Uterus (tissue), 4 donors: Measurements from ENCODE around the gene MRM1. TPM values are rescaled to one million over a fixed set of nuclear protein-coding genes. Genes with fewer than 3 reads are reported as not detected.
A peak's percentile ranks its signal among the peaks of the same experiment; 100 is the strongest.

Source experiments
- DNase-seq, 2 donors: peaks; one replicate each; pipeline ENCODE4 v3.0.0-alpha.2; 2019 to 2020
- H3K27ac ChIP-seq, 2 donors: fragments of 200-600 bp; sonication (generic); 1 replicate in 1 of 2; 2 replicates in 1 of 2; pipeline ENCODE4 v1.5.1; 2016 to 2018
- H3K27me3 ChIP-seq, 2 donors: fragments of 200-600 bp; sonication (generic); one replicate each; pipeline ENCODE4 v1.5.1; 2018 to 2019; ENCODE audit warnings: control low read depth in 1 of 2
- H3K36me3 ChIP-seq, 2 donors: fragments of 200-600 bp; sonication (generic); one replicate each; pipeline ENCODE4 v1.5.1; 2019; ENCODE audit warnings: control low read depth in 1 of 2
- H3K4me1 ChIP-seq, 2 donors: fragments of 200-600 bp; sonication (generic); one replicate each; pipeline ENCODE4 v1.5.1; 2018 to 2019; ENCODE audit warnings: control low read depth in 1 of 2
- H3K4me3 ChIP-seq, 2 donors: fragments of 200-600 bp; sonication (generic); 1 replicate in 1 of 2; 2 replicates in 1 of 2; pipeline ENCODE4 v1.5.1; 2018 to 2019; ENCODE audit warnings: mild to moderate bottlenecking in 1 of 2
- H3K9me3 ChIP-seq, 2 donors: fragments of 200-600 bp; sonication (generic); one replicate each; pipeline ENCODE4 v1.5.1; 2019; ENCODE audit warnings: control low read depth in 1 of 2
- CTCF ChIP-seq, 4 experiments: fragments of 200-600 bp in 2 of 4; fragments of 450-650 bp in 2 of 4; sonication (generic) in 2 of 4; IDR thresholded peaks; one replicate each; pipeline ENCODE4 v1.5.1; 2016 to 2019; ENCODE audit warnings: antibody characterized with exemption in 4 of 4, mild to moderate bottlenecking in 2 of 4, moderate library complexity in 1 of 4
- POLR2A ChIP-seq, 2 donors: fragments of 450-650 bp; IDR thresholded peaks; one replicate each; pipeline ENCODE4 v1.6.1; 2016; ENCODE audit warnings: antibody characterized with exemption in 2 of 2, mild to moderate bottlenecking in 1 of 2, moderate library complexity in 1 of 2
- intact Hi-C: fragments of 100-400 bp; cut with DNase I; formaldehyde crosslinking; loops from one replicate; pipeline ENCODE4 v1.15.1; 2023; ENCODE audit warnings: low total_unique reads
- total RNA-seq, 4 donors: library from RNA; depleted of rRNA in 3 of 4; stranded (reverse); fragments of >200 nt in 3 of 4; gene quantifications; one replicate each; pipeline versions ENCODE4 v1.1.0 to v1.2.4, GENCODE V29; 2014 to 2023
- donor health status: DM: yes; HTN: yes; CAD: no.

Gene MRM1
- total RNA-seq, result 1 to 10 TPM in 3 of 4 donors, not detected in 1; 3.7 to 8.5 (median 4.6) TPM

DNA sequence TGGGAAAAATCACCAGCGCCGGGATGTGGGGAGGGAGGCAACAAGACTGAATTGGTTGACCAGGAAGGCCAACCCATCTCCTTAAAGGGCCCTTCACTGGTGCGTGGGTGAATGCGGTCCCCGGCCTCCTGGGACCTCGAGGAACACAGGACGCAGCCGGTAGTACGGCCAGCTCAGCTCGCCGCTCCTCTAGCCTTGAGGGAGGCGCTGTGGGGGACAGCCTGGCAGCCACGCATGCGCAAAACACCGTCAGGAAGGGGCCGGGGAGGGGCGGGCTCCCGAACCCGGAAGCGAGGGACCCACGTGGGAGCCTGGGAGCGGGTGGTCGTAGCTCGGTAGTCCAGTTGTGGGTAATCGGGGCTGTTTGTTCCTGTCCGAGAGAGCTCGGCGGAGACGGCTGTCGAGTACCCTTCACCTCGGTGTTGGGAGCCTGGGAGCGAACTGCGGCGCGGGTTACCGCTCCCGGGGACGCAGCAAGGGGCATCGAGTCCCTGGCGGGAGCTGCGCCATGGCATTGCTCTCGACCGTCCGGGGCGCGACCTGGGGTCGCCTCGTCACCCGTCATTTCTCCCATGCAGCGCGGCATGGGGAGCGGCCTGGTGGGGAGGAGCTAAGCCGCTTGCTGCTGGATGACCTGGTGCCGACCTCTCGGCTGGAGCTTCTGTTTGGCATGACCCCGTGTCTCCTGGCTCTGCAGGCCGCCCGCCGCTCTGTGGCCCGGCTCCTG, at the start of gene MRM1:
TSS of gene MRM1 (plus strand) at position 281 of the 727 bp plus-strand sequence. CDS start at position 509, 228 bp downstream.
- H3K27me3 ChIP-seq, result no peaks in the 10 kb centered on the region
- H3K4me1 ChIP-seq, result peaks cover 0 to 8% of the 10 kb centered on the region in 2 donors
- peak within 1 kb of the TSS; percentile 69 to 77 for H3K27ac ChIP-seq
- peak; percentile 90 to 92 for DNase-seq
- intact Hi-C loops, result loop anchor here (10.0 kb wide), 1 partner anchor 443 kb away; no protein-coding TSS in a partner anchor
- TF ChIP-seq CTCF (IDR thresholded peaks at IDR 0.05) (peak in 2 of 4 experiments; percentile 23 to 50), POLR2A (IDR thresholded peaks at IDR 0.05) (peak; percentile 50 to 61)
- H3K4me3 ChIP-seq, result peak within 1 kb of the TSS; percentile 70 to 84
- H3K9me3 ChIP-seq, result no peaks in the 10 kb centered on the region
- no peaks in the 10 kb centered on the region for H3K36me3 ChIP-seq

DNA sequence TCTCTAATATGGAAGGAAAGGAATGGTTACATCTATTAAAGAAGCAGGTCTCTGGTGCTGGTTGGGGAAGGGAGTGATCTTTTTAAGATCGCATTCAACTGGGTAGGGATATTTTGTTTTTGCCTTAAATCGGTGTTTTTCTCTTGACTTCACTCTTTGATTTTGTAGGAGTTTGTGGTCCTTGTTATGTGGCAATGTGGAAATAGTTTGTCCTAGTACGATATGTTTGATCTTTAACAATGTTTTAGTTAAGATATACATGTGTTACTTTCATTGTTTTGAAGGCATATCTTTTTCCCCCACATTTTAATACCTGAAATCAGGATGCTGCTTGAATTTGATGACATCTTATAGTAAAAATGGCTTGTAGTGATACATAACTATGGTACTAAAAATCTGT, 47.9 kb upstream of the MRM1 start:
- intact Hi-C loops, result no loop called here
- no peaks in the 10 kb centered on the region for H3K9me3 ChIP-seq
- H3K4me3 ChIP-seq, result no peak overlapping the region
- no peak for DNase-seq
- TF ChIP-seq CTCF (IDR thresholded peaks at IDR 0.05), result no peak
- no peak for TF ChIP-seq POLR2A (IDR thresholded peaks at IDR 0.05)
- no peaks in the 10 kb centered on the region for H3K36me3 ChIP-seq
- H3K4me1 ChIP-seq, result no peaks in the 10 kb centered on the region
- no peaks in the 10 kb centered on the region for H3K27me3 ChIP-seq
- no peak overlapping the region for H3K27ac ChIP-seq

- Histone ChIP-seq H3K27me3 (no peaks in the 10 kb centered on the region), H3K27ac (no peak overlapping the region), H3K36me3 (no peaks in the 10 kb centered on the region), H3K4me1 (no peaks in the 10 kb centered on the region), H3K4me3 (no peak overlapping the region), H3K9me3 (no peaks in the 10 kb centered on the region)
- no peak for TF ChIP-seq CTCF (IDR thresholded peaks at IDR 0.05)
- no peak for DNase-seq
- intact Hi-C loops, result no loop called here
Measured at GRCh38 chr17:36566081-36566480, 35.3 kb upstream of the MRM1 start.

GRCh38 chr17:36575028-36575427, 26.4 kb upstream of the MRM1 start:
- Histone ChIP-seq H3K27me3 (no peaks in the 10 kb centered on the region), H3K9me3 (no peaks in the 10 kb centered on the region), H3K4me3 (no peak overlapping the region), H3K27ac (no peak overlapping the region), H3K4me1 (no peaks in the 10 kb centered on the region), H3K36me3 (no peaks in the 10 kb centered on the region)
- TF ChIP-seq POLR2A (IDR thresholded peaks at IDR 0.05) (no peak), CTCF (IDR thresholded peaks at IDR 0.05) (no peak)
- intact Hi-C loops, result no loop called here
- DNase-seq, result no peak

DNA sequence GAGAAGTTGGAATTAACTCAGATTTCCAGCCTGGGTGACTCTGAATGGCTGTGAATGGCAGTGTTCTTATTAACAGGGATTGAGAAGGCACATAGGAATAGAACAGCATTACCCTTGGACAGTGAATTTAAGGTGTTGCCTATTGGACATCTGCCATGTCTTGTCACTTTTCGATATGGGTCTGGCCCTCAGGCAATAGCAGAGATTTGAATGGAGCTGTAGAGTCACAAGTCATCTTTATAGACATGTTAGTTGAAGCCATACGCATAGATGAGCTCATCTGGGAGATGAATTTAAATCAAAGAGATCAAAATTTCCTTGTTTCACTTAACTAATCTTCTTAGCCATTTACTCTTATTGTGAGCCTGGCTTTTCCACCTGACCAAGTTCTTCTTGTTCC, 24.6 kb upstream of the MRM1 start:
- no peak for TF ChIP-seq CTCF (IDR thresholded peaks at IDR 0.05)
- no peak overlapping the region for H3K27ac ChIP-seq
- H3K4me1 ChIP-seq, result no peaks in the 10 kb centered on the region
- intact Hi-C loops, result no loop called here
- H3K27me3 ChIP-seq, result no peaks in the 10 kb centered on the region
- no peaks in the 10 kb centered on the region for H3K9me3 ChIP-seq
- H3K36me3 ChIP-seq, result no peaks in the 10 kb centered on the region
- DNase-seq, result no peak
- no peak overlapping the region for H3K4me3 ChIP-seq
